Effector memory CD8-positive, alpha-beta T cell (primary cell): ENCODE data around the gene KCNMA1.

Source experiments
- ATAC-seq: fragments of 150-1000 bp; cut with Tn5 transposase; replicated peaks from 2 replicates; pipeline ENCODE4 v1.10.0; 2021; ENCODE audit warnings: mild to moderate bottlenecking, moderate library complexity
- DNase-seq, 3 experiments: peaks; one replicate each; pipeline ENCODE4 v3.0.0; 2021
- H3K27ac Mint-ChIP-seq, 2 donors: one replicate each; pipeline ENCODE4 v1.8.0; 2022; ENCODE audit warnings: mild to moderate bottlenecking in 2 of 2, mixed read lengths in 2 of 2, moderate library complexity in 2 of 2
- H3K27me3 Mint-ChIP-seq, 2 donors: one replicate each; pipeline ENCODE4 v1.8.0; 2022; ENCODE audit warnings: mixed read lengths in 2 of 2
- H3K36me3 Mint-ChIP-seq: one replicate; pipeline ENCODE4 v1.8.0; 2022; ENCODE audit warnings: mild to moderate bottlenecking, moderate library complexity, mixed read lengths; ENCODE audit not compliant: insufficient read depth
- H3K4me1 Mint-ChIP-seq, 2 donors: one replicate each; pipeline ENCODE4 v1.8.0; 2022; ENCODE audit warnings: low read depth in 2 of 2, mixed read lengths in 2 of 2
- H3K4me3 Mint-ChIP-seq, 2 donors: one replicate each; pipeline ENCODE4 v1.8.0; 2022; ENCODE audit warnings: mild to moderate bottlenecking in 2 of 2, mixed read lengths in 2 of 2, moderate library complexity in 2 of 2
- H3K9me3 Mint-ChIP-seq, 2 donors: one replicate each; pipeline ENCODE4 v1.8.0; 2022; ENCODE audit warnings: mixed read lengths in 2 of 2

Gene KCNMA1

GRCh38 chr10:77309509-77309908, 328.1 kb downstream of the KCNMA1 start:
- Mint-ChIP-seq H3K4me1 (no peaks in the 10 kb centered on the region), H3K4me3 (no peak overlapping the region), H3K36me3 (peaks cover 2% of the 10 kb centered on the region), H3K9me3 (no peaks in the 10 kb centered on the region), H3K27me3 (peaks cover 4 to 44% of the 10 kb centered on the region in 2 donors), H3K27ac (no peak overlapping the region)
- no peak for ATAC-seq
- no peak for DNase-seq

- H3K9me3 Mint-ChIP-seq = no peaks in the 10 kb centered on the region
- no peak for ATAC-seq
- H3K4me3 Mint-ChIP-seq = no peak overlapping the region
- DNase-seq = no peak
- no peaks in the 10 kb centered on the region for H3K4me1 Mint-ChIP-seq
- no peak overlapping the region for H3K27ac Mint-ChIP-seq
- peaks cover 2% of the 10 kb centered on the region for H3K36me3 Mint-ChIP-seq
- H3K27me3 Mint-ChIP-seq = peaks cover 4 to 48% of the 10 kb centered on the region in 2 donors
Observed at GRCh38 chr10:77309092-77309491, 328.5 kb downstream of the KCNMA1 start.

- Mint-ChIP-seq H3K4me1 (no peaks in the 10 kb centered on the region), H3K4me3 (no peak overlapping the region), H3K9me3 (no peaks in the 10 kb centered on the region), H3K27me3 (peaks cover 9 to 57% of the 10 kb centered on the region in 2 donors), H3K36me3 (peaks cover 2% of the 10 kb centered on the region), H3K27ac (no peak overlapping the region)
- ATAC-seq (no peak), DNase-seq (no peak)
Observed at GRCh38 chr10:77308084-77308732, 329.4 kb downstream of the KCNMA1 start.

GRCh38 chr10:77306666-77307065, 330.9 kb downstream of the KCNMA1 start:
- Mint-ChIP-seq H3K9me3 (peaks cover 0 to 5% of the 10 kb centered on the region in 2 donors), H3K27ac (no peak overlapping the region), H3K36me3 (peaks cover 2% of the 10 kb centered on the region), H3K4me1 (no peaks in the 10 kb centered on the region), H3K4me3 (no peak overlapping the region), H3K27me3 (peaks cover 9 to 58% of the 10 kb centered on the region in 2 donors)
- no peak for ATAC-seq
- no peak for DNase-seq

- ATAC-seq (no peak), DNase-seq (no peak)
- H3K9me3 Mint-ChIP-seq = peaks cover 0 to 5% of the 10 kb centered on the region in 2 donors
- H3K4me3 Mint-ChIP-seq = no peak overlapping the region
- peaks cover 9 to 55% of the 10 kb centered on the region in 2 donors for H3K27me3 Mint-ChIP-seq
- no peaks in the 10 kb centered on the region for H3K4me1 Mint-ChIP-seq
- H3K36me3 Mint-ChIP-seq = peaks cover under 1% of the 10 kb centered on the region
- H3K27ac Mint-ChIP-seq = no peak overlapping the region
Observed at GRCh38 chr10:77305650-77306632, 331.7 kb downstream of the KCNMA1 start.

GRCh38 chr10:77304192-77304591, 333.4 kb downstream of the KCNMA1 start:
- Mint-ChIP-seq H3K9me3 (peaks cover 0 to 5% of the 10 kb centered on the region in 2 donors), H3K36me3 (no peaks in the 10 kb centered on the region), H3K27me3 (peaks cover 8 to 41% of the 10 kb centered on the region in 2 donors), H3K4me1 (no peaks in the 10 kb centered on the region), H3K27ac (no peak overlapping the region), H3K4me3 (no peak overlapping the region)
- DNase-seq (no peak), ATAC-seq (no peak)

- no peaks in the 10 kb centered on the region for H3K36me3 Mint-ChIP-seq
- H3K27me3 Mint-ChIP-seq = peaks cover 5 to 33% of the 10 kb centered on the region in 2 donors
- no peak overlapping the region for H3K4me3 Mint-ChIP-seq
- H3K4me1 Mint-ChIP-seq = no peaks in the 10 kb centered on the region
- ATAC-seq (no peak), DNase-seq (no peak)
- H3K9me3 Mint-ChIP-seq = peaks cover 0 to 5% of the 10 kb centered on the region in 2 donors
- H3K27ac Mint-ChIP-seq = no peak overlapping the region
Observed at GRCh38 chr10:77301305-77301730, 336.3 kb downstream of the KCNMA1 start.

GRCh38 chr10:77300682-77301302, 336.8 kb downstream of the KCNMA1 start:
- H3K27ac Mint-ChIP-seq = no peak overlapping the region
- H3K4me3 Mint-ChIP-seq = no peak overlapping the region

GRCh38 chr10:77299320-77299719, 338.3 kb downstream of the KCNMA1 start:
- Mint-ChIP-seq H3K27me3 (peaks cover 5 to 23% of the 10 kb centered on the region in 2 donors), H3K36me3 (no peaks in the 10 kb centered on the region), H3K4me3 (no peak overlapping the region), H3K27ac (no peak overlapping the region), H3K4me1 (no peaks in the 10 kb centered on the region), H3K9me3 (peaks cover 0 to 5% of the 10 kb centered on the region in 2 donors)
- DNase-seq (no peak), ATAC-seq (no peak)

More at GRCh38 chr10:77300682-77301302, 336.8 kb downstream of the KCNMA1 start:
- DNase-seq (no peak), ATAC-seq (no peak)
- no peaks in the 10 kb centered on the region for H3K4me1 Mint-ChIP-seq
- H3K9me3 Mint-ChIP-seq = peaks cover 0 to 5% of the 10 kb centered on the region in 2 donors
- no peaks in the 10 kb centered on the region for H3K36me3 Mint-ChIP-seq
- H3K27me3 Mint-ChIP-seq = peaks cover 5 to 33% of the 10 kb centered on the region in 2 donors

- Mint-ChIP-seq H3K36me3 (no peaks in the 10 kb centered on the region), H3K27me3 (peaks cover 0 to 12% of the 10 kb centered on the region in 2 donors), H3K4me3 (no peak overlapping the region), H3K27ac (no peak overlapping the region), H3K9me3 (peaks cover 0 to 3% of the 10 kb centered on the region in 2 donors), H3K4me1 (no peaks in the 10 kb centered on the region)
- DNase-seq (no peak), ATAC-seq (no peak)
Observed at GRCh38 chr10:77297393-77297739, 340.2 kb downstream of the KCNMA1 start.

- ATAC-seq (no peak), DNase-seq (no peak)
- H3K9me3 Mint-ChIP-seq = no peaks in the 10 kb centered on the region
- H3K27me3 Mint-ChIP-seq = peaks cover 0 to 10% of the 10 kb centered on the region in 2 donors
- no peaks in the 10 kb centered on the region for H3K36me3 Mint-ChIP-seq
- no peak overlapping the region for H3K4me3 Mint-ChIP-seq
- H3K27ac Mint-ChIP-seq = no peak overlapping the region
- no peaks in the 10 kb centered on the region for H3K4me1 Mint-ChIP-seq
Observed at GRCh38 chr10:77296534-77297392, 340.8 kb downstream of the KCNMA1 start.

GRCh38 chr10:77293773-77294172, 343.8 kb downstream of the KCNMA1 start:
- Mint-ChIP-seq H3K36me3 (no peaks in the 10 kb centered on the region), H3K9me3 (no peaks in the 10 kb centered on the region), H3K27me3 (peaks cover 0 to 19% of the 10 kb centered on the region in 2 donors), H3K4me3 (no peak overlapping the region), H3K27ac (no peak overlapping the region), H3K4me1 (no peaks in the 10 kb centered on the region)
- DNase-seq (no peak), ATAC-seq (no peak)

GRCh38 chr10:77293347-77293746, 344.3 kb downstream of the KCNMA1 start:
- Mint-ChIP-seq H3K4me1 (no peaks in the 10 kb centered on the region), H3K36me3 (no peaks in the 10 kb centered on the region), H3K27me3 (peaks cover 0 to 19% of the 10 kb centered on the region in 2 donors), H3K27ac (no peak overlapping the region), H3K4me3 (no peak overlapping the region), H3K9me3 (no peaks in the 10 kb centered on the region)
- ATAC-seq (no peak), DNase-seq (no peak)
